HTR-8/SVneo (cell line): ENCODE results near the gene ICAM1.
"Not testable (repeated sequence)": the region's sequence is repeated elsewhere in the genome, so short reads cannot be mapped to it uniquely, and the experiment has no call there.

Experiments
- DNase-seq: peaks from one replicate; pipeline ENCODE4 v3.0.0; 2011; ENCODE audit warnings: low spot score, mixed read lengths; ENCODE audit not compliant: insufficient read length
- FAIRE-seq: peaks from 2 replicates; lab custom pipeline; 2011; peaks lifted over from hg19 to GRCh38; lab: Jason Lieb, UNC

The ICAM1 gene

DNA sequence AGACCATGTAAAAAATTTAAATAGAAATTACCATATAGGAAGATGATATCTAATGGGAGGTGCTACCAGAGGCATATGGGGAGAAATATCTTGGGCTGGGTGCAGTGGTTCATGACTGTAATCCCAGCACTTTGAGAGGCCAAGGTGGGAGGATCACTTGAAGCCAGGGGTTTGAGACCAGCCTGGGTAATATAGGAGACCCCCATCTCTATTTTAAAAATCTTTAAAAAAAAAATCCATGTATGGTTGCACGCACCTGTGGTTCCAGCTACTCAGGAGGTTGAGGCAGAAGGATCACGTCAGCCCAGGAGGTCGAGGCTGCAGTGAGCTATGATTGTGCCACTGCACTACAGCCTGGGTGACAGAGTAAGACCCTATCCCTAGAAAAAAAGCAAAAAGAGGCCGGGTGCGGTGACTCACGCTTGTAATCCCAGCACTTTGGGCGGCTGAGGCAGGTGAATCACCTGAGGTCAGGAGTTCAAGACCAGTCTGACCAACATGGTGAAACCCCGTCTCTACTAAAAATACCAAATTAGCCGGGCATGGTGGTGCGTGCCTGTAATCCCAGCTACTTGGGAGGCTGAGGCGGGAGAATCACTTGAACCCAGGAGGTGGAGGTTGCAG is 29.0 kb upstream of the ICAM1 start:
- not testable (repeated sequence) for FAIRE-seq, DNase-seq

DNA sequence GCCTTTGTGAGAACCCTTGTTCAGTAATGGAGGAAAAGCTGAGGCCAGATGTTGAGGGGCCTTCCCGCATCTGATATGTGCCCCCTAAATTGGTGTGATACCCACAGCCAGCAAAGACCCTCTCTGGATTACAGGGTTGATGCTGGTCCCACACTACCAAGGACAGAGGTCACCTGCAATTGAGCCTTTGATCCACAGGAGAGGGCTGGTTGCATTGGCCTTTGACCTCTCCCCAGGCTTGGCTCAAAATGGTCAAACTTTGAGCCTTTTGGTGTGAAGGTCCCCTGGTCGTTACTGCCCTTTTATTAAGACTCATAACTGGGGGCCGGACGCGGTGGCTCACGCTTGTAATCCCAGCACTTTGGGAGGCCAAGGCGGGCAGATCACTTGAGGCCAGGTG is 27.3 kb upstream of the ICAM1 start:
- DNase-seq = no peak
- FAIRE-seq = no peak

DNA sequence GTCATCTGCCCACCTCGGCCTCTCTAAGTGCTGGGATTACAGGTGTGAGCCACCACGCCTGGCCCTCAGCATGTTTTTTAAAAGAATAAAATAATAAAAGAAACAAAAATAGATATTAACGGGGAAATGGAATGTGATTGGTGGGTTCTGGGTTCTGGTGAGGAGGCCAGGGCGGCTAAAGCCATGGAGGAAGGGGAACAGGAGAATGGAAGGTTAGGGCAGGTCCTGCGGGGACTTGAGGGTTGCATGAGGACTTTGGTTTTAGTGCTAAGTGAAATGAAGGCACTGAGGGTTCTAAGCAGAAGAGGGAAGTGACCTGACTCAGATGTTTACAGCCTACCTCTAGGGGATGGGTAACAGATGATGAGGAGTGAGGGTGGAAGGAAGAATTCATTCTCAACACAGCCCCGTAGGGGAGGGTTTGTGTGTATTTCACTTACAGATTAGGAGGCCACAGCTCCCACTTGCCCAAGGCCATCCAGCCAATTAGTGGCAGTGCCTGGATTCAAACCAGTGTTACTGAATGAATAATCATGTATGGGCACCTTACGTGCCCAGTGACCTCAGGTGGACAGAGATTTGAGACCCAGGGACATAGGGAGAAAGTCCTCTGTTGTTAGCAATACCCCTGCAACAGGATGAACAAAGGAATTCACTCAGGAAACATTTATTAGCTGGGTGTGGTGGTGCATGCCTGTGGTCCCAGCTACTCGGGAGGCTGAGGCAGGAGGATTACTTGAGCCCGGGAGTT is 25.6 kb upstream of the ICAM1 start:
- FAIRE-seq = no peak
- no peak for DNase-seq

DNA sequence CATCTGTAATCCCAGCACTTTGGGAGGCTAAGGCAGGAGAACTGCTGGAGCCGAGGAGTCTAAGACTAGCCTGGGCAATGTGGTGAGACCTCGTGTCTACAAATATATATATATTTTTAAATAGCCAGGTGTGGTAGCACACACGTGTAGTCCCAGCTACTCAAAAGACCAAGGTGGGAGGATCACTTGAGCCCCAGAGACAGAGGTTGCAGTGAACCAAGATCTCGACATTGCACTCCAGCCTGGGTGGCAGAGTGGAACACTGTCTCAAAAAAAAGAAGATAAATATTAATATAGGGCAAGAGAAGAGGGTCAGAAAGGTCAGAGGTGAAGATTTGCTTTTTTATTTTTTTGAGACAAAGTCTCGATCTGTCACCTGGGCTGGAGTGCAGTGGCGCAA is 24.4 kb upstream of the ICAM1 start:
- no peak for FAIRE-seq
- DNase-seq = no peak

GRCh38 chr19:10251792-10252694 is 18.9 kb upstream of the ICAM1 start, which contains the start of gene MRPL4:
Gene MRPL4 (plus strand): TSS chr19:10252214. CDS start chr19:10252254, 40 bp downstream.
- FAIRE-seq (peak; percentile 96), DNase-seq (peak; percentile 99)

DNA sequence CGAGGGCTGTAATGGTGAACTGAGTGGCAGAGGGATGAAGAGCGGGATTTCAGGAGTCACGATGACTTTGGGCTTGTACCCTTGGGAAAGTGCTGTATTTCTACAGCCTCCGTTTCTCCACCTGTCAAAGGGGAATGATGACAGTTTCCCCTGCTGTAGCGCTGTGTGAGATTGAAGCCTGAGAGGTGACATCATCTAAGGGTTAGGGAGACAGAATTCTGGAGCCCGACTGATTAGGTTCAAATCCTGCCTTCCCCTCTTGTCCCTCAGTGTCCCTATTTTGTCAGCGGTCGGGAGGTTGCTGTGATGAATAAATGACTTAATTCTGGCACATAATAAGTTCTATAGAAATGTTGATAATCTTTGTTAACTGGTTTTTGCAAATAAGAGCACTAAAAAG is 18.2 kb upstream of the ICAM1 start:
- no peak for DNase-seq
- FAIRE-seq = no peak

GRCh38 chr19:10254244-10254643 is 16.7 kb upstream of the ICAM1 start:
- no peak for DNase-seq
- FAIRE-seq = no peak

- no peak for FAIRE-seq
- no peak for DNase-seq
These were observed 15.6 kb upstream of the ICAM1 start for GRCh38 chr19:10255358-10255757.

DNA sequence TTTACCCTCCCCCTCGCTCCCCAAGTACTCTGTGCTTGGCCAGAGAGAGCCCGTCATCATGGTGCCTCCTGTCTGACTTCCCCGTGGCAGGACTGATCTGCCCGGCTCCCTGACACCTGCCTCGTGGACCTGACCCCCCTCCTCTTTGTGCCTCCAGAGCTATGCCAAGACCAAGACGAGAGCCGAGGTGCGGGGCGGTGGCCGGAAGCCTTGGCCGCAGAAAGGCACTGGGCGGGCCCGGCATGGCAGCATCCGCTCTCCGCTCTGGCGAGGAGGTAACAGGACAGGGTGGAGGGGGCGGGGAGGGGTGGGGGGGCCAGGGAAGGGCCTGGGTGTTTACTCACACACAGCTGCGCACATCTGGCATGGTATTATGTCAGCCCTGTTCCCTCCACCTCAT is 14.4 kb upstream of the ICAM1 start:
- DNase-seq (no peak), FAIRE-seq (no peak)

DNA sequence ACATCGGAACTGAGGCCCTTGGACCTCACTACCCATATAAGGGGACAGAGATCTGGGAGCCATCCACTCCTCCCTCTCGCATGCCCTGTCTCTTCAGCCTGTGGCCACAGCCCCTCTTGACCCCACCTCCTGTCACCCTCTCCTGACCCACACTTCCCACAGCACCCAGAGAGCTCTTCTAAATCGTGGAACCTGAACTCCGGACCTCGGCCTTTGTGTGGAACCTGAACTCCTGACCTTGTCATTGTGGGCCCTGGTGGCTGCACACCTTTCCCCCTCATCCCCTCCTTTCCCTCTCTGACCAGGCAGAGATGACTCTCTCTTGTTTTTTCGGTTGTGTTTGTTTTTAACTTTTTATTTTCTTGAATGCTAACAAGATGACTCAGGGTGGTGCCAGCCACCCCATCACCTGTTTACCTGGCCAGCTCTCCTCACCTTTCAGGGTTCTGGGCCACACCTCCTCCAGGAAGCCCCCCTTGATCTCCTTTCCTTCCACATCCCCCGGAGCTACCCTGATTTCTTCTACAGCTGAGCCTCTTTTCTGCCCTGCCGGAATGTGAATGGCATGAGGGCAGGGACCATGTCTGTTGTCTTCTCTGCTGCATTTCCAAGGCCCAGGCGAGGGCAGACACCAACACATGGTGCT is 13.8 kb upstream of the ICAM1 start:
- FAIRE-seq (no peak), DNase-seq (no peak)

GRCh38 chr19:10258080-10258710 is 12.7 kb upstream of the ICAM1 start:
- FAIRE-seq = no peak

GRCh38 chr19:10259162-10259905 is 11.6 kb upstream of the ICAM1 start:
- DNase-seq (peak; percentile 78), FAIRE-seq (peak; percentile 72)

More at GRCh38 chr19:10258080-10258710, 12.7 kb upstream of the ICAM1 start:
- DNase-seq = no peak

DNA sequence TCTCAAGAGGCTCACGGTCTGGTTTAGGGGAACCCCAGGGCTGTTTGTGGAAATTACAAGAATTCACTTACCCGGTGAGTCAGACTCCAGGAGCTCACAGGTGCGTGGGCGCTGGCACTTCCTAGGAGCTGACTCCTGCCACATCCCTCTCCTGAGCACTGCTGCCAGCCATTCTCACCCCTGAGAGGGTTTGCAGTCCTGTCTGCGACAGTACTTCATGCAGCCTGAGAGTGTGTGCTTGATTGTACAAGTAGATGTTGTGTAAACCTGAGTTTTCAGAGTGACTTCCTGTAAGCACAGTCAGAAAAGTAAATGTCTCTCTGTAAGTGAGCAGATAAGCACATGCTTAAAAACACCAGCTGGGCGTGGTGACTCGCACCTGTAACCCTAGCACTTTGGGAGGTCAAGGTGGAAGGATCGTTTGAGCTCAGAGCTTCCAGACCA is 10.8 kb upstream of the ICAM1 start:
- DNase-seq = no peak
- FAIRE-seq = no peak

GRCh38 chr19:10262771-10263170 is 8.1 kb upstream of the ICAM1 start:
- no peak for DNase-seq
- FAIRE-seq = no peak

DNA sequence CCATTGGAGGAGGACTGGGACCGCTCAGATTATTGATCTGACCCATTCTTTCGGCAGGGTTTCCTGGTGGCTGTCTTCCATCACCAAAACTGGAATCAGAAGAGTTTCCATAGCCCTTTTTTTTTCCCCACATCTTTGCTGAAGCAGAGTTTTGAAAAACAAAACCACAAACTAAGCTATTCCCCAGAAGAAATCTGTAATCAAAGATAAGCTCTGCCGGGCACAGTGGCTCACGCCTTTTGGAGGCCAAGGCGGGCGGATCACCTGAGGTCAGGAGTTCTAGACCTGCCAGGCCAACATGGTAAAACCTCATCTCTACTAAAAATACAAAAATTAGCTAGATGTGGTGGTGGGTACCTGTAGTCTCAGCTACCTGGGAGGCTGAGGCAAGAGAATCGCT is 4.2 kb upstream of the ICAM1 start:
- no peak for FAIRE-seq
- no peak for DNase-seq

DNA sequence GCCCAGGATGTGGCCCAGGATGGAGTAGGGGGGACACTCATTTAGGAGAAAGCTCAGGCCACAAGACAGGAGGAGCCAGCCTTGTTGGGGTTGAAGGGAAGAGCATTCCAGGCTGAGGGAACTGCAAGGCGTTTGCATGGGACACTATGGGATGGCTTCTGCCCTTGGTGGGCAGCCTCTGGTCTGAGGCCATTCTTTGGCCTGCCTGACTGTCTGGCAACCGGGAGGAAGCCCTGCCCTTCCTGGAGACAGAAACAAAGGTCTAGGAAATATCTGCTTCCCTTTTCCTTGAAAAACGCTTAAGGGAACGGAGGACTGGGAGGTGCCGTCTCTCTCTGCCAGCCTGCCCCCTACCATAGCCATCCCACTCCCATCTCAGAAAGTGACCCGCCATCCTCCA is 2.8 kb upstream of the ICAM1 start:
- FAIRE-seq (no peak), DNase-seq (no peak)

- FAIRE-seq (peak; percentile 70), DNase-seq (peak; percentile 83)
These were observed 1.4 kb upstream of the ICAM1 start for GRCh38 chr19:10269333-10270179.

- no peak for DNase-seq
- FAIRE-seq = no peak
These were observed 722 bp upstream of the ICAM1 start for GRCh38 chr19:10270180-10270615.
